OCI-LY1 (cell line): ENCODE results near the gene IL1RAPL1.

ENCODE experiments used
- H2AFZ ChIP-seq: fragments of 200-600 bp; sonication (generic), shearing (Covaris generic); 2 replicates; pipeline ENCODE4 v1.6.0; 2014; ENCODE audit warnings: antibody characterized with exemption, mild to moderate bottlenecking, low read length
- H3F3A ChIP-seq: fragments of 200-600 bp; sonication (generic), shearing (Covaris generic); 2 replicates; pipeline ENCODE4 v1.6.0; 2014; ENCODE audit warnings: mild to moderate bottlenecking, antibody characterized with exemption, low read length, moderate library complexity; ENCODE audit not compliant: insufficient read depth
- H3K27ac ChIP-seq: fragments of 200-600 bp; sonication (generic); 2 replicates; pipeline ENCODE4 v1.5.1; 2014; ENCODE audit warnings: low read length, mixed run types, mild to moderate bottlenecking, low read depth; ENCODE audit not compliant: poor library complexity, severe bottlenecking
- H3K27me3 ChIP-seq: fragments of 200-600 bp; sonication (generic); 2 replicates; pipeline ENCODE4 v1.6.0; 2014; ENCODE audit warnings: antibody characterized with exemption, mild to moderate bottlenecking, low read length, moderate library complexity; ENCODE audit not compliant: insufficient read depth
- H3K36me3 ChIP-seq: fragments of 200-600 bp; sonication (generic); 2 replicates; pipeline ENCODE4 v1.6.1; 2014; ENCODE audit warnings: mild to moderate bottlenecking, antibody characterized with exemption, low read length, moderate library complexity, mixed read lengths; ENCODE audit not compliant: insufficient read depth
- H3K4me1 ChIP-seq: fragments of 200-600 bp; sonication (generic); 2 replicates; pipeline ENCODE4 v1.5.1; 2014; ENCODE audit warnings: mild to moderate bottlenecking, low read length, moderate library complexity; ENCODE audit not compliant: insufficient read depth, severe bottlenecking
- H3K4me2 ChIP-seq: fragments of 200-600 bp; sonication (generic), shearing (Covaris generic); 2 replicates; pipeline ENCODE4 v1.6.1; 2014; ENCODE audit warnings: low read length
- H3K4me3 ChIP-seq: fragments of 200-600 bp; sonication (generic); 2 replicates; pipeline ENCODE4 v1.5.1; 2014; ENCODE audit warnings: low read length, low read depth, mild to moderate bottlenecking, mixed read lengths; ENCODE audit not compliant: poor library complexity, severe bottlenecking
- H3K79me2 ChIP-seq: fragments of 200-600 bp; shearing (Covaris generic); 2 replicates; pipeline ENCODE4 v1.6.1; 2016; ENCODE audit warnings: mixed run types, low read length, mixed read lengths; ENCODE audit not compliant: insufficient read depth
- H3K9ac ChIP-seq: fragments of 200-600 bp; sonication (generic), shearing (Covaris generic); 2 replicates; pipeline ENCODE4 v1.6.1; 2014; ENCODE audit warnings: mild to moderate bottlenecking, low read length, mixed read lengths
- H3K9me2 ChIP-seq: fragments of 200-600 bp; sonication (generic), shearing (Covaris generic); 2 replicates; pipeline ENCODE4 v1.6.1; 2014; ENCODE audit warnings: low read depth, mild to moderate bottlenecking, low read length, mixed read lengths
- H3K9me3 ChIP-seq: fragments of 200-600 bp; shearing (Covaris generic); 2 replicates; pipeline ENCODE4 v1.6.1; 2014; ENCODE audit warnings: low read length, mixed read lengths
- H4K20me1 ChIP-seq: fragments of 200-600 bp; sonication (generic), shearing (Covaris generic); 2 replicates; pipeline ENCODE4 v1.6.0; 2016; ENCODE audit warnings: mild to moderate bottlenecking, low read length; ENCODE audit not compliant: insufficient read depth
- EZH2 ChIP-seq: fragments of 200-600 bp; sonication (generic), shearing (Covaris generic); IDR thresholded peaks from 2 replicates; pipeline ENCODE4 v1.8.0; 2017; ENCODE audit warnings: borderline replicate concordance, mixed run types, mild to moderate bottlenecking, antibody characterized with exemption, low read length, moderate library complexity, mixed read lengths
- TF ChIP-seq, protein P1 (sequence below): fragments of 200-600 bp; sonication (generic), shearing (Covaris generic); IDR thresholded peaks from 2 replicates; pipeline ENCODE4 v1.5.1; 2017; ENCODE audit warnings: mild to moderate bottlenecking, antibody characterized with exemption, low read length, moderate library complexity, mixed read lengths

The IL1RAPL1 gene

DNA sequence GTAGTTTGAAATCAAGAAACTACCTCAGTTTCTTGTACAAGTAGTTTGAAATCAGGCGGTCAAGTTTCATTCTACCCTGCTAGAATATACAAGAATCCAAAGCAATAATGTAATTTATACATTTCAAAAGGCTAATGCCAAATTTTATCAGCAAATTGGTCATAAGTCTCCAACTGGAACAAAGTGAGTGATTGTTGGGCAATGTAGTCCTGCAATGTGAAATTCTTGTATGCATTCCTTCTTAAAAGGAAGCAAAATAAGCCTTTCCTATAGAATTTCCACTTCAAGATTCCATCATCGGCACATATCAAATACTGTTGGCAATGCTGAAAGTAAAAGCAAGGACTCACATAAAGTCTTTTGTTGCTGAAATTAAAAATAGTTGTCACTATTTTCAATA lies 334.9 kb downstream of the IL1RAPL1 start:
- H3K27me3 ChIP-seq = no peaks in the 10 kb centered on the region
- no peaks in the 10 kb centered on the region for H3K9me3 ChIP-seq
- H3K36me3 ChIP-seq = no peaks in the 10 kb centered on the region
- no peak overlapping the region for H2AFZ ChIP-seq
- no peaks in the 10 kb centered on the region for H4K20me1 ChIP-seq
- no peaks in the 10 kb centered on the region for H3K79me2 ChIP-seq
- no peak overlapping the region for H3K4me2 ChIP-seq
- no peaks in the 10 kb centered on the region for H3K9me2 ChIP-seq
- no peak overlapping the region for H3K9ac ChIP-seq
- no peak for TF ChIP-seq EZH2
- TF ChIP-seq, protein P1, sequence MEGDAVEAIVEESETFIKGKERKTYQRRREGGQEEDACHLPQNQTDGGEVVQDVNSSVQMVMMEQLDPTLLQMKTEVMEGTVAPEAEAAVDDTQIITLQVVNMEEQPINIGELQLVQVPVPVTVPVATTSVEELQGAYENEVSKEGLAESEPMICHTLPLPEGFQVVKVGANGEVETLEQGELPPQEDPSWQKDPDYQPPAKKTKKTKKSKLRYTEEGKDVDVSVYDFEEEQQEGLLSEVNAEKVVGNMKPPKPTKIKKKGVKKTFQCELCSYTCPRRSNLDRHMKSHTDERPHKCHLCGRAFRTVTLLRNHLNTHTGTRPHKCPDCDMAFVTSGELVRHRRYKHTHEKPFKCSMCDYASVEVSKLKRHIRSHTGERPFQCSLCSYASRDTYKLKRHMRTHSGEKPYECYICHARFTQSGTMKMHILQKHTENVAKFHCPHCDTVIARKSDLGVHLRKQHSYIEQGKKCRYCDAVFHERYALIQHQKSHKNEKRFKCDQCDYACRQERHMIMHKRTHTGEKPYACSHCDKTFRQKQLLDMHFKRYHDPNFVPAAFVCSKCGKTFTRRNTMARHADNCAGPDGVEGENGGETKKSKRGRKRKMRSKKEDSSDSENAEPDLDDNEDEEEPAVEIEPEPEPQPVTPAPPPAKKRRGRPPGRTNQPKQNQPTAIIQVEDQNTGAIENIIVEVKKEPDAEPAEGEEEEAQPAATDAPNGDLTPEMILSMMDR = no peak
- H3K4me1 ChIP-seq = no peaks in the 10 kb centered on the region
- no peaks in the 10 kb centered on the region for H3F3A ChIP-seq
- no peak overlapping the region for H3K27ac ChIP-seq
- no peak overlapping the region for H3K4me3 ChIP-seq

DNA sequence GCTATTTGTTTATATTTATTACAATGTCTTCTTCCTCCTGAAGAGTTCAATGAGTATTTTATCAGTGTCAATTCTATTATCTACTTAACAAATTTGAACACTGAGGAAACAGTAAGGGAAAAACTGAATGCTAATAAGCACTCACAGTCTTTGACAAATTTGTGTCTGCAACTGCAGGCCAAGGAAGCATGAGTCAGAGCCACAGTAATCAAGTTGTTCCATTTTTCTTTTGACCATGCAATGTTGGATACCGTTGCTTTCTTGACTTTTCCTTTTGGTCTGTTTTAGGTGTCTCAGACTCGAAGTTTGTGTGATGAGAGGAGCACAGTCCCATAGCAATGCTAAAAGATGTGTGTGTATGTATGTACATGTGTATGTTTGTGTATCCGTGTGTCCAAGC lies 359.6 kb downstream of the IL1RAPL1 start:
- TF ChIP-seq, protein P1 = no peak
- no peak for TF ChIP-seq EZH2
- Histone ChIP-seq H3F3A (no peaks in the 10 kb centered on the region), H3K9me2 (no peaks in the 10 kb centered on the region), H3K27ac (no peak overlapping the region), H3K4me2 (no peak overlapping the region), H3K79me2 (no peaks in the 10 kb centered on the region), H3K9ac (no peak overlapping the region), H3K9me3 (no peaks in the 10 kb centered on the region), H3K36me3 (no peaks in the 10 kb centered on the region), H3K27me3 (no peaks in the 10 kb centered on the region), H3K4me1 (no peaks in the 10 kb centered on the region), H4K20me1 (no peaks in the 10 kb centered on the region), H2AFZ (no peak overlapping the region), H3K4me3 (no peak overlapping the region)

DNA sequence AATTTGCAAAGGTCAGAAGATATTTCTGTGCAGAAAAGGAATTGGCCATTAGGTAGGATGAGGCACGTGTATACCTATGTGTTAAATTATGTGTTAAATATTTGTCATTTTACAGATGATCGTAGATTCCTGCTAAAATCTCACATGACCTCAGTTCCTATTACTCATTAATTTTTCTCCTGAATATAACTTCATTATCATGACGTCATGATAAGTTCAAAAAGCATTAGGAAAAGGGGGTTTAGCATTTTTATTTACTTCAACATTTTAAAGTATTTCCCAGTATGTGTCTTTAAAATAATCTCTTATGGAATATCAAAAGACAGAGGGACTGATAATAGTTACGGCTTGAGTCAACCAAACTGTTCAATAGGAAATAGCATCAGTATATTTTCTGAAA lies 372.8 kb downstream of the IL1RAPL1 start:
- no peak for TF ChIP-seq EZH2
- TF ChIP-seq, protein P1 = no peak

More for the DNA sequence above, 372.8 kb downstream of the IL1RAPL1 start:
- Histone ChIP-seq H3K9me3 (no peaks in the 10 kb centered on the region), H2AFZ (no peak overlapping the region), H3K4me3 (no peak overlapping the region), H3K4me2 (no peak overlapping the region), H3K4me1 (no peaks in the 10 kb centered on the region), H3K9me2 (no peaks in the 10 kb centered on the region), H3K36me3 (no peaks in the 10 kb centered on the region), H3K9ac (no peak overlapping the region), H3F3A (no peaks in the 10 kb centered on the region), H3K27me3 (no peaks in the 10 kb centered on the region), H4K20me1 (no peaks in the 10 kb centered on the region), H3K27ac (no peak overlapping the region), H3K79me2 (no peaks in the 10 kb centered on the region)
